Liver (tissue), 3 donors: Measurements from ENCODE around the gene TMEM119.

Source experiments
- CTCF ChIP-seq: fragments of 150-350 bp; IDR thresholded peaks from 2 replicates; pipeline ENCODE4 v1.5.1; 2017; ENCODE audit warnings: improper control_type of control experiment, low read depth, low read length; ENCODE audit not compliant: missing input control
- JUND ChIP-seq, 2 donors: IDR thresholded peaks; 2 replicates each; pipeline ENCODE4 v1.6.1; 2016; ENCODE audit warnings: antibody characterized with exemption in 2 of 2
- RAD21 ChIP-seq, 2 donors: IDR thresholded peaks; 2 replicates each; pipeline ENCODE4 v1.6.1; 2016; ENCODE audit warnings: antibody characterized with exemption in 2 of 2, mild to moderate bottlenecking in 2 of 2
- REST ChIP-seq: IDR thresholded peaks from 2 replicates; pipeline ENCODE4 v1.6.1; 2016; ENCODE audit warnings: antibody characterized with exemption, mild to moderate bottlenecking
- RXRA ChIP-seq, 2 donors: IDR thresholded peaks; 2 replicates each; pipeline ENCODE4 v1.6.1; 2017 to 2018; ENCODE audit warnings: antibody characterized with exemption in 2 of 2, mild to moderate bottlenecking in 1 of 2
- TAF1 ChIP-seq: conservative IDR thresholded peaks from 2 replicates; pipeline ENCODE4 v1.6.1; 2016; ENCODE audit warnings: antibody characterized with exemption, mild to moderate bottlenecking
- ZBTB33 ChIP-seq: IDR thresholded peaks from 2 replicates; pipeline ENCODE4 v1.6.1; 2016; ENCODE audit warnings: antibody characterized with exemption
- donor health status: healthy.
- donor health status: healthy.

GRCh38 chr12:108603743-108604142 lies 5.9 kb upstream of the TMEM119 start:
- TF ChIP-seq CTCF = no peak
- TF ChIP-seq ZBTB33 = no peak
- TF ChIP-seq REST = no peak
- TF ChIP-seq RXRA (IDR thresholded peaks at IDR 0.05) = no peak
- no peak for TF ChIP-seq JUND (IDR thresholded peaks at IDR 0.05)
- no peak for TF ChIP-seq RAD21 (IDR thresholded peaks at IDR 0.05)
- TF ChIP-seq TAF1 = no peak
